GM18873 (cell line): Measurements from ENCODE around the gene HYAL1.

Experiments used
- ATAC-seq: cut with Tn5 transposase; IDR thresholded peaks from one replicate; pipeline ENCODE4 v1.9.1; 2021; ENCODE audit warnings: mild to moderate bottlenecking, moderate library complexity, moderate number of reproducible peaks; ENCODE audit not compliant: unreplicated experiment, low FRiP score

The HYAL1 gene, protein sequence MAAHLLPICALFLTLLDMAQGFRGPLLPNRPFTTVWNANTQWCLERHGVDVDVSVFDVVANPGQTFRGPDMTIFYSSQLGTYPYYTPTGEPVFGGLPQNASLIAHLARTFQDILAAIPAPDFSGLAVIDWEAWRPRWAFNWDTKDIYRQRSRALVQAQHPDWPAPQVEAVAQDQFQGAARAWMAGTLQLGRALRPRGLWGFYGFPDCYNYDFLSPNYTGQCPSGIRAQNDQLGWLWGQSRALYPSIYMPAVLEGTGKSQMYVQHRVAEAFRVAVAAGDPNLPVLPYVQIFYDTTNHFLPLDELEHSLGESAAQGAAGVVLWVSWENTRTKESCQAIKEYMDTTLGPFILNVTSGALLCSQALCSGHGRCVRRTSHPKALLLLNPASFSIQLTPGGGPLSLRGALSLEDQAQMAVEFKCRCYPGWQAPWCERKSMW

DNA sequence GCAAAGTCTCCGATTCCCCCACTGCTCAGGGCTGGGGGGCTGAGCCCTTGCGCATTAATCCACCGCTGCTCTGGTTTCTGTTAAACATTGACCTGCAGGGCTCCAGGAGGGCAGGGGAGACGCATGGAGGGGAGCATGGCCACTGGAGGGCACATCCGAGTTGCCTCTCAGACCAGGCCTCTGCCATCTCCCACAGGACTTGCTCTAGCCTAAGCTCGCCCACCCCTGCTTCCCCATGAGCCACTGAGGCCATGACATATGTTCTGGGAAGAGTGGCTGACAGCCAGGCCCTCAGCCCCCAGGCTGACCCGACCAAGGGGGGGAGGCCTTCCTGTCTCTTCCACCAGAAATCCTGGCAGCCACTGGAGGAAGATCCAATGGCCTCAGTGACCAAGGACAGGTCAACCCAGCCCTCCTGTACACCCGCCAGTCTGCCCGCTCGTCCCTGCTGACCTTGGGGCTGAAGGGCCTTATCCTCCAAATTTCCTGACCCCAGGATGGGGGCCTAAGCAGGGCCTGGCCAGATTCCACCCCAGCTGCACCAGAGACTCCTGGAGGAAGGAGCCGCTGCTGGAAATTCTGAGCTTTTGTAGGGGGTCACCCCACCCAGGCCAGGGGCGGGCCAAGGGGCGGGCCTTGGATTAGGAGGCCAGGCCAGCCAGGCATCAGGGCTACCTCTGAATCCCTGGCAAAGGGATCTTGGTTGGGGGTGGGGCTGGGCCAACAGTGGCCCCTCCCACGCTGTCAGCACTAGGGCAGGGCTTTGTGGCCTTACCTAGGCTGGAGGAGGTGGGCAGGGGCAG is at the start of gene HYAL1:
Gene HYAL1 (minus strand): TSS at position 562 of the 803 bp plus-strand sequence. CDS start 618 bp downstream, outside the sequence.
- ATAC-seq, result no peak

DNA sequence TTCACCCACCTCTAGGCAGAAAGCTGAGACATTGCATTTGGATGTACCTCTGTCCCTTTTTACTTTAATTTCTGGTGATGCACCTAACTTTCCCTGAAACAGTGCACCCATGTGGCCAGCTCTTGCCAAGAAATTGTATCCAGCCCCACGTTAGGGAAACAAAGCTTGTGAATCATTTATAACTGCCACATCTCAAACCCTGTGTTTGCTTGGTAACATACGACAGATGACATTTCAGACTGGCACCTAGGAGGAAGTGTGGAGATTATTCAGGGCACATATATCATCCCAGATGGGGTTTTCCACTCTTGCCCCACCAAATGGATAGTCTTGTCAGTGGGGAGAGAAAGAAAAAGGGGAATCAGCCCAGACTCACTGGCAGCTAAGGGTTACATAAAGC is 49.4 kb upstream of the HYAL1 start:
- ATAC-seq, result no peak

DNA sequence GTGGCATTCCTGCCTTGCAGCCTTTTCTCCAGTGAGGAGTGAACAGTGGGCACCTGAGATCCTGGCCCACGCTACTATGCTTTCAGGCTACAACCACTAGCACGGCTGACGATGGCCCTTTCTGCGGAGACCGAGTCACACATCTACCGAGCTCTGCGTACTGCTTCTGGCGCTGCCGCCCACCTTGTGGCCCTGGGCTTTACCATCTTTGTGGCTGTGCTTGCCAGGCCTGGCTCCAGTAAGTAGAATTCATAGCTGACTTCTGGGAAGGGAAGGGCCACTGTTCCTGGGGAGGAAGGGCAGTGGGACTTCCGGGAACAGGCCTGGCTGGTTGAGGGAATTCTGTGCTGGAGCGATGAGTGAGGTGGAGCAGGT is 47.9 kb upstream of the HYAL1 start:
- no peak for ATAC-seq

- ATAC-seq, result peak; percentile 65
Observed at GRCh38 chr3:50350527-50351322, 47.4 kb upstream of the HYAL1 start, which contains the start of the genes CYB561D2 and NPRL2. TSS of gene CYB561D2 (plus strand) at chr3:50350862. CDS start at chr3:50351434, 572 bp downstream. TSS of gene NPRL2 (minus strand) at chr3:50350775. CDS start at chr3:50350652, 123 bp downstream.

DNA sequence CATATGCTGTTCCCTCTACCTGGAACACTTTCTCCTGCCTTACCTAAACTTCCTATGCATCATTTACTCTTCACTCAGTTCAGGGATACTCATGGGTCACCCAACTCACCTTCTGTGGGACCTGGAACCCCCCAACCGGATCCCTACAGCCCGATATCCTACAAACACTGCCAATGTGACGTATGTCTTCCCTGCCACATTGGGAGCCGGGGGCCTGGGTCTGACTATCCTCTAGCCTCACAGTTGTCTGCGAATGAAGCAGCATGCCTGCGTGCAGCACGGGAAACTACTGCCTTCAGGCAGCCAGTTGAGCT is 46.8 kb upstream of the HYAL1 start:
- no peak for ATAC-seq

DNA sequence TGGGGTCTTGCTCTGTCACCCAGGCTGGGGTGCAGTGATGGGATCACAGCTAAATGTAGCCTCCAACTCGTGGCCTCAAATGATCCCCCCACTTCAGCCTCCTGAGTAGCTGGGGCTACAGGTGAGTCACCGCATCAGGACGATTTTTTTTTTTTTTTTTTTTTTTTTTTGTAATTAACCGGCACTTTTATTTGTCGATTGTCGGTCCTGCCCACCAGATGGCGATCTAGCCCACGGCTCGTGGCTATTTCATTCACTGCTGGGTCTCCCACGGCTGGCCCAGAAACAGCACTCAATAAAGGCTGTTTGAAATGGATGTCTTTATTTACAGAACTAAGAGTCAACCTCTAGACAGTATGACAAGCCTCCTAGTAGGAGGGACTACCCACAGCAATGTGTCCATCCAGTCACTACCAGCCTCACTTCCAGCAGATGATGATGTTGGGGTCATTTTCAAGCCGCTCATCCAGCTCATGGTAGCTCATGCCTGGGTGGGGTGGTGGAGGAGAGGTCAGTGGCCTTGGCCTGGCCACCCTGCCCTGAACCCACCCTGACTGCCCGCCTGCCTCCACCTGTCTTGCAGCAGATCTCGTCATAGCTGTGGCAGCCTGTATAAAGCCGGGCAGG is 43.9 kb upstream of the HYAL1 start:
- ATAC-seq, result no peak

- ATAC-seq, result no peak
Observed at GRCh38 chr3:50345586-50346234, 42.3 kb upstream of the HYAL1 start, which contains the start of gene ZMYND10. TSS of gene ZMYND10 (minus strand) at chr3:50345732. CDS start at chr3:50345579, 153 bp downstream.

DNA sequence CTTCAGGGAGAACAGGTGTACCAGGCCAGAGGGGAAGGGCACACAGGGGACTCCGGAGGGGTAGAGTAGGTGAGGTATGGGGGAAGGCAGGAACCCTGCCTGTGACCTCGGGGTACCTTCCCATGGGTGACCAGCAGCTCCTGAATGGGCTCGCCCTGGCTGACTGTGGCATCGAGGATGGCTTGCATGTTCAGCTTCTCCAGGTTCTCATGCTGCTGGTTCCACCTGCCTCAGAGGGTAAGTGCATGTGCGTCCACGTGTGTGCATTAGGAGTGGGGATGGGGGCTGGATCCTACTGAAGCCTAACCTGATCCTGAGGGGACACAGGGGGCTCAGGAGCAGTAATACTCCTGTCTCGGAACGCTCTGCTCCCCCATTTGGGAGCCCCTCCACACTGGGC is 41.6 kb upstream of the HYAL1 start:
- no peak for ATAC-seq

DNA sequence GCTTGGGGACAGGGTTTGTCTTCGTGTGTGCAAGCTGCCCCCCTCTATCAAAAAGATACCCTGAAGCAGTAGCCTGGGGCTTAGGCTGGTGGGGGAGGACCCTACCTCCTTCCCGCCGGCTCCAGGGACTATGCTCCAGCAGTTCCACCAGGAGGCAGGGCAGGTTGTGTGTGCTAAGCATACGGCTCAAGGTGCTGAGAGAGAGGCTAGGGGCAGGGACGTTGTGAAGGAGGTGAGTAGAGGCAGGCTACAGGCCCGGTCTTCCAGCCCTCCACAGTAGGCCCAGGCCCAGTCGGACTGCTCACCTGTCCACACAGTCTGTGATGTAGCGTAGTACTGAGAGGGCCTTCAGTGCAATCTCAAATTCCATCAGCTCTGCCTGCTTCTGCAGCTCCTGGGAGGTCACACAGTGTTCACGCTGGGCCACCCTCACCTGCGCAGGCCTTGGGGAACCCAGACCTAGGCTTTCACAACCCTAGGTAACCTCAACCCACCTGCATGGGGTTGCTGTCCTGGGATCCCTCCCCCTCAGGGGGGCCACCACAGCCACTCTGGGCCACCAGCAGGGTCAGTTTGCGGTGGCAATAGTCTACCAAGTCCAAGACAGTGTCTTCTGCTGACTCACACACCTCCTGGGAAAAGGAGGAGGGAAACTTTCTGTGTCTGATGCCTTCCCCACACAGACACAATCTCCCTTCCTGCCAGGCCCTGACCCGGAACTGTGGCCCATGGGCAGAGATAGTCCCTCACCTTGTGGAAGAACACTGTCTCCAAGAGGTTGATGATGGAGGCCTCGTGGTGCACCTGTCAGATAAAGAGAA is 39.6 kb upstream of the HYAL1 start:
- ATAC-seq, result no peak

DNA sequence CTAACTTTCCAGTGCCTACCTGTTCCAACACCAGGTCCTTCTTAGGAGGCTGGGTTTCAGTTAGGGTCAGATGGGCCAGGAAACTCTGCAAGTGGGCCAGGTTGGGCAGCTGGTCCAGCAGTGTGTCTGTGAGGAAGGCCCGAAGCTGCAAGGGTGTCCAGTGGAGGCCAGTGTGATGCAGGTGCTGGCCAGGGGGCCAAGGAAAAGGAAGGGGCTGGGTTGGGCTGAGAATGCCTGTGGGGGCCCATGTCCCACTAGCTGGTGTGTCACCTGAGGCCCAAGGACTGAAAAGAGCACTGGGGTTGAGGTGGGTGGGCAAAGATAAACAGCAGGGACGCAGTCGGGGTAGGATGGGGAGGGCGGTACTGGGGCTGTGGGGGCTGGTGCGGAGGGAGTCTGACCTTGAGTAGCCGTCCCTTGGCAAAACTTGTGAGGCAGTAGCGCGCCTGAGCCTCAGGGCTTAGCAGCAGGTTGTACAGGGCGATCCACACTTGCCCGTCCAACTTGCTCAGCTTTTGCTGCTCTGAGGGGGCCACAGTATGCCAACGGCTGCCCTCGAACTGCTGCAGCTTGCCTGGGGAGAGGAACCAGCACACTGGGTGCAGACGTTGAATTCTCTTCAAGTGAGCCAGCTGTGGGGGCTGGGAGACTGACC is 38.7 kb upstream of the HYAL1 start:
- ATAC-seq, result no peak

- no peak for ATAC-seq
Observed at GRCh38 chr3:50341537-50341936, 38.2 kb upstream of the HYAL1 start.

DNA sequence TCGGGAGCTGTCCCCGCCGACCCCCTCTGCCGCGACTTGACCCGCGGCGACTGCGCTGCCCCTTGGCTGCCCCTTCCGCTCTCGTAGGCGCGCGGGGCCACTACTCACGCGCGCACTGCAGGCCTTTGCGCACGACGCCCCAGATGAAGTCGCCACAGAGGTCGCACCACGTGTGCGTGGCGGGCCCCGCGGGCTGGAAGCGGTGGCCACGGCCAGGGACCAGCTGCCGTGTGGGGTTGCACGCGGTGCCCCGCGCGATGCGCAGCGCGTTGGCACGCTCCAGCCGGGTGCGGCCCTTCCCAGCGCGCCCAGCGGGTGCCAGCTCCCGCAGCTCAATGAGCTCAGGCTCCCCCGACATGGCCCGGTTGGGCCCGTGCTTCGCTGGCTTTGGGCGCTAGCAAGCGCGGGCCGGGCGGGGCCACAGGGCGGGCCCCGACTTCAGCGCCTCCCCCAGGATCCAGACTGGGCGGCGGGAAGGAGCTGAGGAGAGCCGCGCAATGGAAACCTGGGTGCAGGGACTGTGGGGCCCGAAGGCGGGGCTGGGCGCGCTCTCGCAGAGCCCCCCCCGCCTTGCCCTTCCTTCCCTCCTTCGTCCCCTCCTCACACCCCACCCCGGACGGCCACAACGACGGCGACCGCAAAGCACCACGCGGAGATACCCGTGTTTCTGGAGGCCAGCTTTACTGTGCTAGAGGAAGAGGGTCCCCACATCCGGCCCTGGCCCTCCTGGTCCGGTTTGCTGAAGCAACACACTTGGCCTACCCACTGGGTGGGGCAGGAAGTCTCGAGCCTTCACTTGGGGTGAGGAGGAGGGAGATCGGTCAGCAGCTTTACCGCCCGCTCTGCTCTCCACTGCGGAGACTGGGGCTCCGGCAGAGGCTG is 37.3 kb upstream of the HYAL1 start, which contains the start of gene RASSF1:
Gene RASSF1 (minus strand): TSS at position 389 of the 882 bp plus-strand sequence. CDS start 31 bp downstream, at position 358.
- no peak for ATAC-seq

- ATAC-seq, result no peak
Observed at GRCh38 chr3:50340147-50340447, 36.7 kb upstream of the HYAL1 start.

DNA sequence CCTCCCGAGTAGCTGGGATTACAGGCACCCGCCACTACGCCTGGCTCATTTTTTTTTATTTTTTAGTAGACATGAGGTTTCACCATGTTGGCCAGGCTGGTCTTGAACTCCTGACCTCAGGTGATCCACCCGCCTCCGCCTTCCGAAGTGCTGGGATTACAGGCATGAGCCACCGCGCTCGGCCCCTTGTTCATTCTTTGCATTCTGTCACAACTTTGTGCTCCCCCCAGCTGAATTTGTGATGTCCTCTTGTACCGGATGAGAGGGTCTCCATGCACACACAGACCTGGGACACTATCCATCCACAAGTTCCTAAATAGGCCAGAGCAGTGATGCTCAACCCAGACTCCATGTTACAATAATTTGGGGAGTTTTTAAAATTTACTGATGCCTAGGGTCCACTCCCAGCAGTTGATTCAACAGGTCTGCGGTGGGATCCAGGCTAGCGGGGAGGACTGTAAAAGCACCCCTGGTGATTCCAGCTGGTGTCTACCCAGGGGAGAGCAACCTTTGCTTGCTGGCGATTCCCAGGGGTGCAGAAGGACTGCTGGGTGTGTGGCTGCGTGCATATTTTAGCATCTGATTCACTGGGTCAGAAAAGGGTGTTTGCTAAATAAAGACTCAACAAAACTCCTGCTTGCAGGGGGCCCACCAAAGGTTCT is 36.2 kb upstream of the HYAL1 start:
- no peak for ATAC-seq

- ATAC-seq, result no peak
Observed at GRCh38 chr3:50338965-50339364, 35.6 kb upstream of the HYAL1 start.

DNA sequence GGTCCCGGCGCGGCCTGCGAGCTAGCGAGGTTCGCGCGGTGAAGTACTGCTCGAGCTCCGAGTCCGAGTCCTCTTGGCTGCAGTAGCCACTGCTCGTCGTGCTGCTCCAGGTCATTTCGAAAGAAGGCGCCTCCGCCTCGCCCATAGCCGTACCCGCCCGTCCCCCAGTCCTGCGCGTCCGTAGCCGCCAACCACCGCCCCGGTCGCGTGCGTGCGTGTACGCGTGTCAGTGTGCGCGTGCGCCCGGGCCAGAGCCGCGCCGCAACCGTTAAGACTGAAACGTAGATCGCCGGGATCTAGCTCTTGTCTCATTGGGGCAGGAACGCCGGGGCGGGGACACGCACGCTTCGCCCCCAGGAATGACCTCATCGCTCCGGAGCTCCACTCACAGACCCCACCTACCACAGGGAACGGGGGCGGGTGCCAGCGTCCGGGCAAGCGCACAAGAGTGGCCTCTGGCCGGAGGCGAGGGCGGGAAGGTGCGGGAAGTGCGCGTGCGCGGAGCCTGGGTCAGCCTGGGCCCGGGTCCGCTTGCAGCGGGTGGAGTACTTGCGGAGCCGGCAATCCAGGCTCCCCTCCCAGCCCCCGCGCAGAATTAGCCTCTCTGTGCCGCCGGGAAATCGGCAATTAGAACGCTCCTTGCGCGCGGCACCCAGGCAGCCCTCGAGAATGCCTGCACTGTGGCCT is 33.9 kb upstream of the HYAL1 start:
- peak; percentile 75 for ATAC-seq
